Esophagus squamous epithelium (tissue), 4 donors: Measurements from ENCODE around the gene IGFBP6.

Source experiments
- CTCF ChIP-seq, 6 experiments: fragments of 450-650 bp in 4 of 6; fragments of 200-600 bp in 2 of 6; sonication (generic) in 2 of 6; IDR thresholded peaks; one replicate each; pipeline ENCODE4 v1.5.1; 2016 to 2019; ENCODE audit warnings: antibody characterized with exemption in 6 of 6, mild to moderate bottlenecking in 4 of 6, moderate library complexity in 4 of 6
- POLR2A ChIP-seq, 4 donors: fragments of 450-650 bp; IDR thresholded peaks; one replicate each; pipeline ENCODE4 v1.6.1; 2017; ENCODE audit warnings: antibody characterized with exemption in 4 of 4, mild to moderate bottlenecking in 4 of 4, moderate library complexity in 3 of 4

GRCh38 chr12:53145383-53146260 lies 48.2 kb downstream of the IGFBP6 start:
- TF ChIP-seq CTCF (IDR thresholded peaks at IDR 0.05) (no peak), POLR2A (IDR thresholded peaks at IDR 0.05) (no peak)
